Renal pelvis (tissue), 4 donors: Measurements from ENCODE around the gene KHDRBS2. TPM values are rescaled to one million over a fixed set of nuclear protein-coding genes. Genes with fewer than 3 reads are reported as not detected.

Experiments
- DNase-seq: peaks from one replicate; pipeline ENCODE4 v3.0.0-alpha.2; 2013
- polyA plus RNA-seq, 3 donors: library from polyadenylated mRNA; unstranded; fragments of 120-200 nt; gene quantifications; one replicate each; pipeline ENCODE4 v1.2.1, GENCODE V29; 2013; ENCODE audit not compliant: insufficient read length in 3 of 3

The KHDRBS2 gene
- polyA plus RNA-seq, 3 donors = 1.9 to 2.0 (median 2.0) TPM

DNA sequence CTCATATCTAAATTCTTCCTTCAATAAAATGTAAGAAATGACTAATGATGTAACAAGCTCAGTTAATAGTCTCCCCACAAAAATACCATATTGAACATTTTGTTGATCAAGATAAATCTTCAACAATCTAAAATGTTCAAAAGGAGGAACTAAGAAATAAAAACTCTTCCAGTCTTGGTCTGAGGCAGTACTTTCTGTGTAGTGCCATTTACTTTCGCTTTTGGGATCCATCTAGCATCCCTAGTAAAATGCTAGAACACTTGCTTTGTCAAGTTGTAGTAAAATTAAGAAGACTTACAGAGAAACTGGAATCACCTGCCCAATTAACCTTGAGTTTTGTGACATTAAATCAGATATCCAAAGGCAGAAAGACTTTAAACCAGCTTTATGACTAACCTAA, 246.4 kb downstream of the KHDRBS2 start:
- no peak for DNase-seq

DNA sequence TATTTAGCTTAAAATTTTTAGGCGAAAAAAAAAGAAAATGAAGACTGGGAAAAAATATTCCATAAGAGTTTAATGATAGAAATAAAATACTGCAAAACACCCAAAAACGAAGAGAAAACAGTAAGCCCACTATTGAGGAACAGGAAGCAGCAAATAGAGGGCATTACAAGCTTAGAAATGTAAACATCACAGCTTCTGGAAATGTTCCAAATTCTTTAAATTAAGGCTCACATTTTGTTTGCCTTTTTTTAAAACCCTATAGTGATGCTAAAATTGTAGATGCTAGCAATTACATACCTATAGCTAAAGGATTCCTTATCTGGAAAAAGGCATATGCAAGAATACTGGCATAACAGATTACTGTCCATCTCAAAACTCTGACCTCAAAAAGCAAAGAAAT, 248.6 kb downstream of the KHDRBS2 start:
- no peak for DNase-seq

DNA sequence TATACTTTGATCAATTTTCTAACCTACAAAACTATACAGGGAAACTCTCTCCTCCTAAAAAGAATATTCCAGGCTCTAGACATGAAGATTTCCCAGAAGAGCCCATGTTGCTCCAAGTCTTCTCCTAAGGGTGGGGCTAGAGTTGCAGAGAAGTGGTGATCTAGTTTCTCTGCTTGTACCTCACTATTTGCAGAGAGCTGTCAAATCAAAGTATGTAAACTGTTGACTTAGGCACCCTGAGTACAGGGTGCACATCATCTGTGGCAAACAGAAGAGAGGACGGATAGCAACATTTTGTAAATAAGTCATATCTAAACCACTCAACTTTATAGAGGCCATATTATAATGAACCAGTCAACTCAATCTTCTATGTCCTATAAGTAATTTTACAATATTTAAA, 250.1 kb downstream of the KHDRBS2 start:
- no peak for DNase-seq

DNA sequence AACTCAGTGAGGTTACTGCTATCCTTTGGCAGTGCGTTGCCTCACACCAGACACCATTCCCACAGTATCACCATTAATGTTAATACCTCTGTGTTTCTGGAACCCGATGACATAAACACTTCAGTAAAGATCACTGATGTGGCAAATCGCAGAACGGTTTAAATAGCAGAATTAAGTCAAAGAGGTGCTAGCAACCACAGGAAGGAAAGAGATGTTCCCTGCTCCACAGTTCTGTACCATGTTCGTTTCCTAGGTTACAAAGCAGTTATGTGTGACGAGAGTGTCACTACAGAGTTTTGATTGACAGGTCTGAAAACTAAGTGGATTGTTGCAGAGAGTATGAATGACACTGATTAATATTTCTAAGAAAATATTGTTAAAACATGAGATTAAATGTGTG, 272.3 kb downstream of the KHDRBS2 start:
- DNase-seq = no peak

DNA sequence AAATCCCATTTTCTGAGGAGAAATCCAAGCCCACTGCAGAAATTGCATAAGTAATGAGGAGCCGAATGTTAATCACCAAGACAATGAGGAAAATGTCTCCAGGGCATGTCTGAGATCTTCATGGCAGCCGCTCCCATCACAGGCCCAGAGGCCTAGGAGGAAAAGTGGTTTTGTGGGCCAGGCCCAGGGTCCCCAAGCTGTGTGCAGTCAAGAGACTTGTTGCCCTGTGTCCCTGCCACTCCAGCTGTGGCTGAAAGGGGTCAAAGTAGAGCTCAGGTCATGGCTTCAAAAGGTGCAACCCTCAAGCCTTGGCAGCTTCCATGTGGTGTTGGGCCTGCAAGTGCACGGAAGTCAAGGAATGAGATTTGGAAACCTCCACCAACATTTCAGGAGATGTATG, 276.6 kb downstream of the KHDRBS2 start:
- no peak for DNase-seq

DNA sequence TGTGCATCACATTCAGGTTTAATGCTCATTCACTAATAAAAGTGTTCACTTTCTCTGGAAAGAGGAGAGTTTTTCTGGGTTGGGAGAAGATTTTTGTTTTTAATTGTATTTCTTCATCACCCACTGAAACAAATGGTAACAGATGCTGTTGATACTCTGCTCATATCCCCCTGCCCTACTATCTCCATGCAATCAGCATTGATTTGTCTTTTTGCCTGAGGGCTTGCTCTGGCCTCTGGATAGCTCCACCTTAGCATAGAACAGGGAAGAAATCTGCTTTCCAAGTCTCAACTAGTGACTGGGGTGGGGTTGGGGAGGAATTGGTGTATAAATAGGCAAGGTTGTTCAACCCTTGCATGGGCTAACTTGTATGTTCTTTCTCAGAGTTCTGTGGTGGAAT, 296.4 kb downstream of the KHDRBS2 start:
- DNase-seq = no peak

DNA sequence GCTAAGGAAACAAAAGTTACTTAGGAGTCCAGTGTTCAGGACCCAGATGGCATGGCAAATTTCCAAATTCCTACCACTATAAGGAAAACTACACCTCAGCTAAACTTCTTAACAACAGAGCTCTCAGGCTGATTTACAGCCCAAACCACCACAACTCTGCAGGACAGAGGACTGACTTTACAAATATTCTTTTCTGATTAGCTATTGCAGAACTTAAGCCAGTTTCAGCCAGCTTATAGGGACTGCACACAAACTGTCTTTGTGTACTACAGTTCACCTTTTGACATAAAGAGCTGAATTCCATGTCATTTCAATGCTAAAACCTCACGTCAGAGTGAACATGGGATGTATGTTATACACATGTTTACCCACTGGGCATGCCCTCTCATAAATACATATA, 305.4 kb downstream of the KHDRBS2 start:
- DNase-seq = no peak

DNA sequence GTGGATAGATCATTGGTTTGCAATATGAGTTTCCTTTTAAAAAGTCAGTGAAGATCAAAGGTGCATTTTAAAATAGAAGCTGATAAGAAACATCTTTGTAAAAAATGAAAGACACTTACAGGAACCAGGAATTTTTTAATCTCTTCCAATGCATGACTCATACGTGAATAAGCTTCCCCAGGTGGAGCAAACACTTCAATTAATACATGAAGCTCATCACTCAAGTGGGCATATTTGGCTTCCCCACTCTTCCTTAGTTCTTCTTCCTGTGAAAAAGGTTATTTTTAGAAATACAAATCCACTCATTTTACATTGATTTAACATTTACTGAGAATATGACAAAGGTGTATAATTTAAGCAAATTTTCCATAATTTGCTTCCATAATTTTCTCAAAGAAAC, 308.1 kb downstream of the KHDRBS2 start:
- DNase-seq = no peak

DNA sequence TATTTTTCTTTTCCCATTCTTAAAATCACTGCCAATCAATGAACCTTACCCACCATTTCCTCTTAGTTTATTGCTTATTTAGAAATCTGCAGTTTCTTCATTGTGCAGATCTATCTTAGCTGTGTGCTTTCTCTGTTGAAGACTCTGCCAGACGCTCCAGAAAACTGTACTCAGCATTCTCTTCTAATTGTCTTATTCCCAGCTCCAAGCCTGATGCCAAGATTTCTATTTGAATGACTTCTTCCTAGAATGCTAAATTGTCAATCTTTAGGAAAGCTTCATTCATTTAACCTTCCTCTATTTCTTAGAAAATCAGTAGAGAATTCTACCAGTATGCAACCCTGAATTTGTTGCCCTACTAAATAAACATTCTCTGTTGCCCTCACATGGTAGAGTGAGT, 308.9 kb downstream of the KHDRBS2 start:
- DNase-seq = no peak

DNA sequence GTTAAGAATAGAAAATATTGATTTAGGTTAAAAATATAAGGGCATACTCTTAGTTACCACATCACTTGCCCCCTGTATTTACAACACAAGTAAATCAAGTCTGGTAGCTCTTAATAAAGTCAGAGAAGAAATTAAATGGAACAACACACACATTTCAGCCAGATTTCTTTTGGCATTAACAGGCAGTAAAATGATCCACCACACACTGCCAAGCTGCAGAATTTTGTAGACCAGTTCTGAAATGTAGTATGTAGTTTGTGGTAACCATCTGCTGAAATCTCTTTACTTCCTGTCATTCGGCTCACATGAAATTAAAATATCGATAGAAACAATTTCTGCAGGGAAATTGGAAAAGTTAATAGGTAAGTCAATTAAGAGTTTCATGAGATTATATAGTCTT, 326.8 kb downstream of the KHDRBS2 start:
- DNase-seq = no peak

DNA sequence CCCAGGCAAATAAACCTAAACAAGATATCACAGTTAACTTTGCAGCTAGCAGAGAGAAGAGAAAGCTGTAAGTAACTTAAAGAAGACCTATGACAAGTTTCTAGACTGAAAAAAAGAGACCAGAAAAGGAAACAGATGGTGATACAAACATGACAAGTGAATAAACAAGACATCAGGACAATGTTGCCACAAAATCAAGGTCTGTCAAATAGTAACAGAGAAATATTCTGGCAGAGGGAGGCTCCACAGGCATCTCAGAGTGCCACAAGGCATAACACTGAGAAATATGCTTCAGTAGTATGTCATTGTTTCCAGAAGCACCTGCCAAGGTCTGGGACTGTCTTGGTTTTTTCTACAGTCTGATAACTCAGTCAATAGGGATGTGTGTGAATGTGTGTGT, 332.2 kb downstream of the KHDRBS2 start:
- DNase-seq = no peak

DNA sequence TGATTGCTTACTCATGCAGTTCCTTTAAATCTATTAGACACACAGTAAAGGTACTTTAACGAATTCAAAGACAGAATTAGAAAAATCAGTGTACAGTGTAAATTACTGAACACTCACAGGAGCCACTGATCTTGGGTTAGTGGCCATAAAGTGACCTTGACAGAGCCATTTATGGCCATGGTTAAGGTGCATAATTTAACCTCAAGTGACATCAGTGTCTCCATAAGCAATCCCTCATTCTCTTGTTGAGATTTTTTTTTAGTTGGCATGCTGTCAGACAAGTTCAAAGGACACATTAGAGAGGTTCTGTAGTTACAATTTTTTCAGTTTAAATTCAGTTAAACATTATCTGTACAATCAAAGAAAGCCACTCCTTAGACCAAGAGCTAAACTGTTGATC, 334.4 kb downstream of the KHDRBS2 start:
- DNase-seq = no peak

DNA sequence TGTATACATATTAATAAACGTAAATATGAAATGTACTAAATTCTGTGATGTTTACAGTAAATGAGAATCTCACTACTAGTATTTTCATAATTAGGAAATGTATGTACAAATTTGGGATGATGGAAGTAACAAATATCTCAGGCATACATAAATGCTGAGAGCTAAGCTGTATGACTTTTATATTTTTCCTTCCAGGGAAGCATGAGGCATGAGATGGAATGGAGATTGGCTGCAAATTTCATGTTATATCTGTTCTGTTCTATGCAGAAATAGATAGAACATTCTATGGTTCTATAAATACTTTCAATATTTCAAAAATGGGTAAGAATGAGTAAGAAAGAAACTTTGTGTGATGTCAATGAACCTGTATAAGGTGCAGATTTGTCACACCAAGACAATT, 335.2 kb downstream of the KHDRBS2 start:
- DNase-seq = no peak

DNA sequence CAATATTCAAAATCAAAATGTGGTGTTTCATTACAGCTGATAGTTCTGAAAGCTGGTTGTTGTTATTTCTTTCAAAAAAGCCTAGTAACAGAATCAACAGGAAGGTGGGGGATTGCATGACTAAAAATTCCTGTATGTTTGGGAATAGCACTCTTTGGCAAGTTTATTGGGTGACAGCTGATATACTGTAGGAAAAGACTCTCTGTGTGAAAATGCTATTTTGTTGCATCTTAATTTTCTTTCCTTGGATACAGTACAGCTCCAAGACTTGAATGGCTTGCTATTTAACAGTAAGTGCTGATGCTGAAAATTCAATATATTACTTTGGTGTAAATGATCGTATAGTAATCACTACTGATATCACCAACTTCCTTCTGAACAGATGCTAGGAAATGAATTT, 336.1 kb downstream of the KHDRBS2 start:
- DNase-seq = no peak

DNA sequence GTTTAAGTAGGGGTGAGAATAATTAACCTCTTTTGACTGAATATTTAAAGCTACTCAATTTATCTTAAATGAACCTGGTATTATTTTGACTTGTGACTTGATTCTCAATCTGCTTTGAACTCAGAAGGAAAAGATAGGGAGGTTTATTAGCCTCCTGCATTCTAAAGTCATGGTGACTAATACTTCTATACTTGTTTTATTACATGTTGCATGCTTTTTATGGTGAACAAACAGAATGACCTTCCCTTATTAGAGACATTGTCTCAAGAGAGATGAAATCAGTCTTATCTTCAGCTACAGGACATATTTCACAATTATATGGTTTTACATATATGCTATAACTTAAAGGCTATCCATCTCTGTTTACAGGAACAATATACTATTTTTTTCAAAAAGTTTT, 336.9 kb downstream of the KHDRBS2 start:
- DNase-seq = no peak

DNA sequence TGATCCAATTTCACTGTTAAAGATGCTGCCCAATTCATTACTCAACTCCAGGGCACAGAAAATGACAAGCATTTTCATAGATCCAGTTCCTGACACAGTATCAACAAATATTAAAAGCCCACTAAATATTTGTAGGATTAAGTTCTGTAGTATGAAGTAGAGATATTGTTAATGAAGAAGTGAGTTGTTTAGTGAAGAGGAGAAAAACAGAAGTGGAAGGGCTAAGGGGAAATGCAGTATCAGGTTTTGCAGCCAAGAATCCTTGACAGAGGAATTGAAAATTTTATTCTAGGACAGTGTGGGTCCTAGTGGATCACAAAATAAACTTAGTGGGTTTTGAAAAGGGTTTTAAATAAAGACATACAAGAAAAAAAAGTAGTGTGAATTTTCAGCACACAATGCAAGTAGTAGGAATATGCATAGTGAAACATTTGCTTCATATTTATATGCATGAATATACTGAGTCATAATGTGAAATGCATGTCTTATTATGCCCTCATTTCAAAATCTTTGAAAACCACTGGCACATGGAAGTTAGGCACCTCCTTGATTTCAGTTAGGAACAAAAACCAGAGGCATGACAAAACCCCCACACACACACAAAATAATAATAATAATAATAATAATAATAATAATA, 338.6 kb downstream of the KHDRBS2 start:
- no peak for DNase-seq

DNA sequence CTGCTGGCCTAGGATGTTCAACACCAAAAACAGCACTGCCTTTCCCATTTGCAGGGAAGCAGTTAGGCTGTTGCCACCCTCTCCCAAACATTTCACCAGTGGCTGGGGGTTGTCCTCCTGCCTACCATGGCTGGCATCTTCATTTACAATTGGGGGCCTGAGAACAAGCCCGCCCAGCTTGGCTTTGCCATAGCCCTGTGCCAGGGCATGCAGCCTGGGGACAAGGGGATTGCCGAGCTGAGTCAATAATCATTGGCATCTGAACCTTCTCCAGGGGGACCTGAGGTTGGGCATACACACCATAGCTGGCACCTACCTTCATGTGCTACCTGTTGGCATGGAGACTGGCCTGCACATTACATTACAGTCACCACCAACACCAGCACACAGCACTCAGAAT, 345.1 kb downstream of the KHDRBS2 start:
- no peak for DNase-seq

DNA sequence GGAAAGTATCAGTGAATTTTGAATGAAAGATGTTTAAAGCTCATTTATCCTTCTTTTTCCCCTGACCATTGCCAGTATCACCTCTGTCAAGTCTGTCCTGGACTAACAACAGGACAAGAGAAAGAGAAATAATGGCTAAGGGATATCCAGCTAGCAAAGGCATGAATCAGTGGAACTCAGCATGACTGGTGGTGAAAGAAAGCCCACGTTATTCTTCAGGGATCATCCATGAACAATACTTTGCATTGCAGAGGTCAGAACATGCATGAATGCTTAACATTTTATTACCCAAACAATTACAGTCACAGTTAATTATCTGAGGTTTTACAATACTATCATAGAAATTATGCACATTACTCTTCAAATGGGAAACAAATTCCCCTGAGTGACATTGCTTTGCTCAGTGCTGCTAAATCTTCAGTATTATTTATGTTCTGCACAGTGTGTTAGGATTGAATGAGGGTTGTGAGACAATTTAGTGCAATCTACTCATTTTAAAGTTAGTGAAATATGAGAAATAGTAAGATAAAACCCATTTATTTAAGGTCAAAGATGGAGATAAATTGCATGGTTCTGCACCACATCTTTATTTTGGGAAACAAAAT, 350.7 kb downstream of the KHDRBS2 start:
- DNase-seq = no peak

DNA sequence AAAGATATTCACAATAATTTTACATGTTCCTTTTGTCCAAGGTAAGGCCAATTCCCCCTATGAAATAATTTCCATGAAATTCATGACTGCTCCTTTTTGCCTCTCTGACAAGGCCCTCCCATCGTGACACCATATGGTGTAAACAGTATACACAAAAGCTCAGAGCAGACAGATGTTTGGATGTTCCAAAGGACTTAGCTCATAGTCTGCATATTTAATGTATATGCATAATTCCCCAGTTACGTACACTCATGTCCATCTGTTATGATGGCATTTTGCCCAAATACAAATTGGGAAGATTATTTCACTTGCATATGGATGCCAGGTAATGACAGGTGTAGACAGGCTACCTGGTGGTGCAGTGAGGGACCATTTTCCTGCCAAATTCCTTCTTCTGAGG, 376.5 kb downstream of the KHDRBS2 start:
- DNase-seq = no peak

DNA sequence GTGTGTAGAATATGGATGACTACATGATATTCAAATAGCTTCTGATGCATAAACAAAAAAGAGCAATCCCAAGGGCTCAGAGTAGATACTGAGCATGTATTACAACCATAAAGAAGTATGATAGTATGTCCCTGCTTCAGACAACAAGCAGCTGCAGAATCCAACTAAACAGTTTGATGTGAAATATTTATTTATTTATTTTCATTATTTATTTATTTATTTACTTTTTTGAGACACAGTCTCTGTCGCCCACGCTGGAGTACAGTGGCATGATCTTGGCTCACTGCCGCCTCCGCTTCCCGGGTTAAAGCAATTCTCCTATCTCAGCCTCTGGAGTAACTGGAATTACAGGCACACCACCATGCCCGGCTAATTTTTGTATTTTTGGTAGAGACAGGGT, 384.3 kb downstream of the KHDRBS2 start:
- DNase-seq = no peak

DNA sequence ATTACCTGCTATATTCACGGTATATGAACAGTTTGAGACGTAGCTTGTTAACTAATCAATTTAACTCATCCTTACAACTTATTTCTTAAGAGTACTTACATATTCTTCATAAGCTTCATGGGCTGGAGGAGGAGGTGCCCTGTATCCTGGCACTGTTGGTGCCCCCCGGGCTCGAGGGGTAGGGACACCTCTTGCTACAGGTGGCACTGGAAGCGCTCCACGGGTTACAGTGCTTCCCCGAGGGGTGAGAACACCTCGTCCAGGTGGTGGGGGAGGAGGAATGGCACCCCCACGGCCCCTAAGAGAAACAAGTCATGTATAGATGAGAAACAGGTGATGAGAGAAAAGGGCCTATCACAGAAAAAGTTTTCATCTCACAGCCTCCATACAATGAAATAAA, 391.5 kb downstream of the KHDRBS2 start:
- DNase-seq = no peak

DNA sequence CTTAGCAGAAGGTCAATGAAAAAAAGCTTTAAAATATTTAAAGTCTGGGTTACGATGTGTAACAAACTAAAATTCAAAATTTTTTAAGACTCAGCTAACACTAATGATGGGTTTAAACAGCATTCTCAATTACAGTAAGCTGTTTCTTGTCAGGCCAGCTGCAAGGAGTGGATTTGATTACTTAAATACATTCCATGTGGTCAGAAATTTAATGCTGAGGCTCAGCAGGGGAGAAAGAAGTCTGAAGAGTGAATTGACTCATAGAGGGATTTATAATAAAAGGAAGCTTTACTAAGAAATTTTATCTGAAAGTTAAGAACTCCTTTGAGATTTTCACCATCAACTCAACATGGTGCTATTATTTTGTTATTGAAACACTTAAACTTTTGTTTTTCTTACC, 398.6 kb downstream of the KHDRBS2 start:
- DNase-seq = peak; percentile 3

DNA sequence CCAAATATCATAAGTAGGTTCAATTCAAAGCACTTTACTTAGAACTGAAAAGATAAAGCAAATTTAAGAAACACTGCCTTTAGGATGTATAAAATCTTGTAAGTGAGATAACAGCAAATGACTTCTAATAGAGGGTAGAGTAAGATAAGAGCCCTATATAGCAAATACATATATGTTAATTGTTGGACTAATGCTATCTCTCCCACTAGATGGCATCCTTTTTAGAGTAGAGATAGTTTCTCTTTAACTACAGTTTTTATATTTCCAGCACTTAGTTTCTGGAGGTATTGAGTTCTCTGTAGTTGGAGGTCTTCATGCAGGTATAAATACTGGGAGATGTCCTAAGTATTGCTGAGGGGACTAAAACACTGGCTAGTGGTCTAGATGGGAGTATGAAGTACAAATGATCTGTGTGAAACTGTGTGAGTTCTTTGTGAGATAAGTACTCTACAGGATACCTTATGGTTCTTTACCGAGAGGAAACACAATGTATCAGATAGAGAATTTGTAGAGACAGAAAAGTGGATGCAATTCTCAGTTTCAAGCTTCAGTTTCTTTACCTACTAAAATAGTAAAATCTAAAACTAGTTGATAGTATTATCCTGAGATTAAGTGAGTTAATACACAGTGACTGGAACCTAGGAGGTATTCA, 399.3 kb downstream of the KHDRBS2 start:
- no peak for DNase-seq
